Smooth muscle cell of trachea (primary cell): ENCODE results near the gene BBS4. TPM values are rescaled to one million over a fixed set of nuclear protein-coding genes. Genes with fewer than 3 reads are reported as not detected.

ENCODE experiments used
- total RNA-seq: library from RNA; depleted of rRNA; stranded (reverse); fragments of >200 nt; gene quantifications from 2 replicates; pipeline ENCODE4 v1.2.1, GENCODE V29; 2014

Gene BBS4
- 30.4 and 82.8 TPM in 2 replicates for total RNA-seq

DNA sequence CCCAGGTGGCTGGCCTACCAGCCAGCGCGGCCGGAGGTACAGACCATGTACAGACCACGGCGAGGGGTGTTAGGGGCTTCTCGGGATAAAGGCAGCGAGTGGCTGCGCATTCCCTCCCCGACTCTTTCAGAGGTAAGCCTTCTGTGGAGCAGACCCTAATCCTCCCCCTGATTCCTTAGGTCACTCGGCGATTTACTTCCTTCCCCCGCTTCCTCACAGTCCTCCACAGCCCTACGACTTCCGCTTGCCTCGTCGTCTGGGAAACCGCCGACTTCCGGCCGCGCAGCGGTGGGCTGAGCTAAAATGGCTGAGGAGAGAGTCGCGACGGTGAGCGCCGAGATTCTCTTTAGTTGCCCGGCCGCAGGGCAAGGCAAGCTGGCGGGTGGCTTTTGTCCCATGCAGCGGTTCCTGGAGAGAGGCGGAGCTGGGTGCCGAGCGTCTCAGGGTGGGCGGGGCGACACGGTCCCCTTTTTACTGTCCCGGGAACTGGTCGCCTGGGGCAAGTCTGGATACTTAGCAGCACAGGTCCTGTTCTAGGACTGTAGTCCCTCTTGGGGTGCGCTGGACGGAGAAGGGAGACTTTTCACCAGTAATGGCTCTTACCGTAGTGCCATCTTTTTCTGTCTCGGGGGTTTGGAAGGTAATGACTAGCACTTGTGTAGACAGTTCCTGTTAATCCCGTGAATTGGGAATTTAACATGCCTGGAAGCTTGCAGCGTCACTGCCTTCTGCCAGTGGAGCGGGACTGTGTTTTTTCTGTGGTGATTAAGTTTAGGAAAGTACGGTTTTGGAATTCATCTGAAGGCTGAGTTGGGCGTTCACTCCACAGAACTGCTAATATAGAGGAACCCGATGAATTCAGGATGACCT is at the start of gene BBS4, which contains the start of gene HIGD2B:
Gene BBS4 (plus strand): TSS at position 283 of the 870 bp plus-strand sequence. CDS start 21 bp downstream, at position 304.
Gene HIGD2B (minus strand): TSS at position 258 of the 870 bp plus-strand sequence. CDS start 9,808 bp downstream, outside the sequence.

DNA sequence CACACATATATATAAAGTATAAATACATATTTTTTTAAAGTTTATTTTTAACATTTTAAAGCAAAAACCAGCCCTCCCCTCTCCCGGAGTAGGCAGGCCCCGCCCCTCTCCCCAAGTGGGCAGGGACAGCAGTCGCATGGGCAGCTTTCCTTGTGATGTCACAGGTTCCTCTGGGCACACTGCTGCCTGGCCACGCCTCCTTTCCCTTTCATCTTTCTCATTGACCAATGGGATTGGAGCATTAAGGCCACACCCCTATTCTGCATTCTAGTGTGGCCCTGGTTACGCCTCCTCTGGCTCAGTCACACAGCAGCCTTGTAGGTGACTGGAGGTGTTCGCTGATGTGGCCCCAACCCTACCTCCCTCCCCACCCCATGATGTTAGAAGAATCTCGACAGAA is 31.6 kb upstream of the BBS4 start, which contains the start of gene GOLGA6B:
Gene GOLGA6B (plus strand): TSS at position 301 of the 400 bp plus-strand sequence. CDS start 41 bp downstream, at position 342.

GRCh38 chr15:72783640-72784455 is 97.8 kb downstream of the BBS4 start, which contains the start of gene ADPGK:
Gene ADPGK, minus strand, starts transcription at chr15:72783758. Its CDS starts 67 bp downstream, at chr15:72783691.

Other genes with a start within 250 kb of the BBS4 start
- gene ARIH1, start 211.9 kb upstream of the BBS4 start, total RNA-seq, result 36.4 and 41.2 TPM in 2 replicates
- gene GOLGA6B, start 31.5 kb upstream of the BBS4 start, total RNA-seq, result not detected in 2 replicates
- 0.15 TPM in 1 of 2 replicates, not detected in the other for gene HIGD2B, start within 50 bp of the BBS4 start, total RNA-seq
- 61.2 and 74.8 TPM in 2 replicates for gene ADPGK, start 97.6 kb downstream of the BBS4 start, total RNA-seq